MM.1S (cell line): ENCODE data around the gene GTF2I.

Experiments
- DNase-seq: peaks from one replicate; pipeline ENCODE4 v3.0.0-alpha.2; 2015
- H2AFZ ChIP-seq: fragments of 300-600 bp; sonication (generic); 2 replicates; pipeline ENCODE4 v1.6.0; 2016; ENCODE audit warnings: antibody characterized with exemption, low read length
- H3F3A ChIP-seq: fragments of 300-600 bp; sonication (generic); 2 replicates; pipeline ENCODE4 v1.6.1; 2016; ENCODE audit warnings: mild to moderate bottlenecking, antibody characterized with exemption, low read length, moderate library complexity, mixed read lengths; ENCODE audit not compliant: insufficient read depth
- H3K27ac ChIP-seq: fragments of 300-600 bp; sonication (generic); 2 replicates; pipeline ENCODE4 v1.5.1; 2016; ENCODE audit warnings: mild to moderate bottlenecking, low read length
- H3K27me3 ChIP-seq: fragments of 300-600 bp; sonication (generic); replicated peaks from 2 replicates; pipeline ENCODE4 v1.6.0; 2016; ENCODE audit warnings: low read length; ENCODE audit not compliant: insufficient read depth
- H3K36me3 ChIP-seq: fragments of 300-600 bp; sonication (generic); replicated peaks from 2 replicates; pipeline ENCODE4 v1.6.1; 2016; ENCODE audit warnings: mild to moderate bottlenecking, low read length, mixed read lengths; ENCODE audit not compliant: insufficient read depth
- H3K4me1 ChIP-seq: fragments of 300-600 bp; sonication (generic); 2 replicates; pipeline ENCODE4 v1.6.1; 2016; ENCODE audit warnings: low read length, mixed read lengths
- H3K4me2 ChIP-seq: fragments of 300-600 bp; sonication (generic); 2 replicates; pipeline ENCODE4 v1.6.0; 2016; ENCODE audit warnings: low read depth, low read length
- H3K4me3 ChIP-seq: fragments of 300-600 bp; sonication (generic); 2 replicates; pipeline ENCODE4 v1.5.1; 2016; ENCODE audit warnings: low read length, mixed read lengths
- H3K79me2 ChIP-seq: fragments of 300-600 bp; sonication (generic); 2 replicates; pipeline ENCODE4 v1.6.1; 2016; ENCODE audit warnings: mixed run types, low read length, mixed read lengths
- H3K9ac ChIP-seq: fragments of 300-600 bp; sonication (generic); 2 replicates; pipeline ENCODE4 v1.6.1; 2016; ENCODE audit warnings: low read length, mixed read lengths
- H3K9me2 ChIP-seq: fragments of 300-600 bp; sonication (generic); replicated peaks from 2 replicates; pipeline ENCODE4 v1.6.1; 2016; ENCODE audit warnings: mild to moderate bottlenecking, low read length, mixed read lengths; ENCODE audit not compliant: insufficient read depth
- H3K9me3 ChIP-seq: fragments of 300-600 bp; sonication (generic); replicated peaks from 2 replicates; pipeline ENCODE4 v1.6.1; 2016; ENCODE audit warnings: mild to moderate bottlenecking, low read length, mixed read lengths; ENCODE audit not compliant: insufficient read depth
- H4K20me1 ChIP-seq: fragments of 300-600 bp; sonication (generic); 2 replicates; pipeline ENCODE4 v1.6.1; 2016; ENCODE audit warnings: mild to moderate bottlenecking, low read length, moderate library complexity, mixed read lengths; ENCODE audit not compliant: insufficient read depth
- EZH2 ChIP-seq: fragments of 300-600 bp; sonication (generic); optimal IDR thresholded peaks from 2 replicates; pipeline ENCODE3; 2017; ENCODE audit warnings: low read depth, mild to moderate bottlenecking, antibody characterized with exemption, low read length, mixed read lengths
- EZH2phosphoT487 ChIP-seq: fragments of 300-600 bp; sonication (generic); IDR thresholded peaks from 2 replicates; pipeline ENCODE4 v1.6.1; 2018; ENCODE audit warnings: antibody characterized with exemption, low read length
- TF ChIP-seq, protein P1 (sequence below): fragments of 300-600 bp; sonication (generic); IDR thresholded peaks from 2 replicates; pipeline ENCODE4 v1.5.1; 2016; ENCODE audit warnings: antibody characterized with exemption, low read length, mixed read lengths

The GTF2I gene

DNA sequence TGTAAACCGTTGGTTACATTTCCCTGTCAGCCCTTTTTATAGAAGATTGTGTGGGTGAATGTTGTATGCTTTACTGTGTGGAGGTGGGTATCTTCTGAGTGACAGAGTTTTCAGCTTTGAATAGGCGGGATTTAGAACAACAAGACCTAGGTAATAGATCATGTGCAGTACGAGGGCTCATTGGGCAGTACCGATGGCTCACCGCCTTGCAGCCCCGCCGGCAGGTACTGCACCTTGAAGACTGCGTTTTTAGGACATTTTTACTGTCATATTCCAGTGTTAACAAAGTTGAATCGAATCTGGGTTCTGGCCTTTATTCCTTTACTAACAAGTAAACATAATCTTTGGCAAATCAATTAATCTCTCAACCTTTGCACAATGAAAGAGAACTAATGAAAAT is 60.4 kb downstream of the GTF2I start:
- no peaks in the 10 kb centered on the region; the same call in 1 of the 2 replicates for H3K36me3 ChIP-seq
- H3K4me1 ChIP-seq: no peaks in the 10 kb centered on the region
- no peak overlapping the region for H3K27ac ChIP-seq
- no peak for DNase-seq
- no peaks in the 10 kb centered on the region for H3K27me3 ChIP-seq
- no peaks in the 10 kb centered on the region for H4K20me1 ChIP-seq
- H3K9me2 ChIP-seq: no peaks in the 10 kb centered on the region
- H3K4me3 ChIP-seq: no peak overlapping the region
- H3F3A ChIP-seq: no peaks in the 10 kb centered on the region
- TF ChIP-seq, protein P1, sequence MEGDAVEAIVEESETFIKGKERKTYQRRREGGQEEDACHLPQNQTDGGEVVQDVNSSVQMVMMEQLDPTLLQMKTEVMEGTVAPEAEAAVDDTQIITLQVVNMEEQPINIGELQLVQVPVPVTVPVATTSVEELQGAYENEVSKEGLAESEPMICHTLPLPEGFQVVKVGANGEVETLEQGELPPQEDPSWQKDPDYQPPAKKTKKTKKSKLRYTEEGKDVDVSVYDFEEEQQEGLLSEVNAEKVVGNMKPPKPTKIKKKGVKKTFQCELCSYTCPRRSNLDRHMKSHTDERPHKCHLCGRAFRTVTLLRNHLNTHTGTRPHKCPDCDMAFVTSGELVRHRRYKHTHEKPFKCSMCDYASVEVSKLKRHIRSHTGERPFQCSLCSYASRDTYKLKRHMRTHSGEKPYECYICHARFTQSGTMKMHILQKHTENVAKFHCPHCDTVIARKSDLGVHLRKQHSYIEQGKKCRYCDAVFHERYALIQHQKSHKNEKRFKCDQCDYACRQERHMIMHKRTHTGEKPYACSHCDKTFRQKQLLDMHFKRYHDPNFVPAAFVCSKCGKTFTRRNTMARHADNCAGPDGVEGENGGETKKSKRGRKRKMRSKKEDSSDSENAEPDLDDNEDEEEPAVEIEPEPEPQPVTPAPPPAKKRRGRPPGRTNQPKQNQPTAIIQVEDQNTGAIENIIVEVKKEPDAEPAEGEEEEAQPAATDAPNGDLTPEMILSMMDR: no peak
- no peak for TF ChIP-seq EZH2phosphoT487
- no peak for TF ChIP-seq EZH2
- H2AFZ ChIP-seq: no peak overlapping the region
- 0 out of 2 replicates have a peak, but pooled peaks cover 2% of the 10 kb centered on the region for H3K79me2 ChIP-seq
- H3K9me3 ChIP-seq: no peaks in the 10 kb centered on the region
- no peak overlapping the region for H3K4me2 ChIP-seq
- no peak overlapping the region for H3K9ac ChIP-seq

GRCh38 chr7:74718336-74718735 is 60.8 kb downstream of the GTF2I start:
- Histone ChIP-seq H2AFZ (no peak overlapping the region), H3K9me3 (no peaks in the 10 kb centered on the region), H3K9ac (no peak overlapping the region), H3K4me1 (no peaks in the 10 kb centered on the region), H4K20me1 (no peaks in the 10 kb centered on the region), H3F3A (no peaks in the 10 kb centered on the region), H3K4me2 (no peak overlapping the region), H3K27ac (no peak overlapping the region), H3K36me3 (no peaks in the 10 kb centered on the region; the same call in 1 of the 2 replicates), H3K27me3 (no peaks in the 10 kb centered on the region), H3K4me3 (no peak overlapping the region), H3K9me2 (no peaks in the 10 kb centered on the region), H3K79me2 (no peaks in the 10 kb centered on the region)
- no peak for DNase-seq
- TF ChIP-seq EZH2phosphoT487 (no peak), EZH2 (no peak)
- TF ChIP-seq, protein P1: no peak

DNA sequence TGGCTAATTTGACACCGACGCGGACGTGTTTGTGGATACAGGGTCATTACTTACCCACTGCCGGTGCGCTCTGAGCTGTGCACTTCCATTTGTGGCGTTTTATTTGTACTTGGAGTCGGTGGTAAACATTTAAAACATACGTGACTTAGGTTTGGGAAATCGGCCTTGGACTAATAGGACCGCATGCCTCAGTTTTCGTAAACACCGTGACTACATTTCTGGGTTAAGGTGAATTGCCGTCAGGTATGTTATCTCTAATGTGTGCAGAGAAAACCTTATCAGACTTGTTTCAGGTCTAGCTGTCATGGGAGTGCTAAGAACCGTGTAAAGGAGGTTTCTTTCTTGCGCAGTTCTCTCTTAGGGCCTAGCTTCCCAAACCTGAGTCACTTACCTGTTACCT is 64.6 kb downstream of the GTF2I start:
- Histone ChIP-seq H3K4me2 (no peak overlapping the region), H3K4me3 (no peak overlapping the region), H3K9ac (no peak overlapping the region), H2AFZ (no peak overlapping the region), H3K4me1 (no peaks in the 10 kb centered on the region), H3K36me3 (no peaks in the 10 kb centered on the region; the same call in 1 of the 2 replicates), H3K9me2 (no peaks in the 10 kb centered on the region), H3F3A (no peaks in the 10 kb centered on the region), H3K27ac (no peak overlapping the region), H4K20me1 (no peaks in the 10 kb centered on the region), H3K27me3 (no peaks in the 10 kb centered on the region), H3K9me3 (no peaks in the 10 kb centered on the region), H3K79me2 (no peaks in the 10 kb centered on the region)
- DNase-seq: no peak
- TF ChIP-seq, protein P1: no peak
- no peak for TF ChIP-seq EZH2phosphoT487
- no peak for TF ChIP-seq EZH2
